Measurements from ENCODE around the gene PIAS4. TPM values are rescaled to one million over a fixed set of nuclear protein-coding genes. Genes with fewer than 3 reads are reported as not detected.
A peak's percentile ranks its signal among the peaks of the same experiment; 100 is the strongest.

Gene PIAS4
- total and polyA plus RNA-seq, 5 donors: 9.6 to 13.1 (median 12.3) TPM

DNA sequence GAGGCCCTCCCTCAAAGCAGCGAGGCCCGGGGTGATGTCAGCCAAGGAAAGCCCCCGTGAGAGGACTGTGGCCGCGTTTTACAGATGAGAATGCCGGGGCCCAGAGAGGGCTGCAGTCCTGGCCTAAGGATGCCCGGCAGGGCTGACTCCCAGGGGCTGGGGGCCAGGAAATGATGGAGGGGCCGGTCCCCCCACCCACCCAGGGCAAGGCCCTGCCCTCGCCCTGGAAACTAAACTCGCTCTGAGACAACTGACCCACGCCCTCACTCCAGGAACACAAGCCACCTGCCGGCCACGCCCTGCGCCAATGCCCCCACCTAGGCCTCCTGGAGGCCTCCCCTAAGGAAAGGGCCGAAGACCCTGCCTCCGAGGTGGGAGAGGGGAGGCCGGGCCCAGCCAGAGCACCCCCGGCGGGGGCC, 51.9 kb downstream of the PIAS4 start:
- ATAC-seq (no peak), DNase-seq (peak in 1 of 3 donors; percentile 71)
- peak overlapping the region; percentile 94 for H3K27ac ChIP-seq (ENCODE audit: low read length)
- intact Hi-C loops (cut with DNase I): no loop called here
- 45% methylated on average over 19 of the region's 19 CpGs for WGBS
- no peak overlapping the region for H3K4me3 ChIP-seq (ENCODE audit: low read length)
- H3K9me3 ChIP-seq (ENCODE audit: control insufficient read depth, low read length): no peaks in the 10 kb centered on the region
- H3K27me3 ChIP-seq (ENCODE audit: control insufficient read depth, insufficient read depth): no peaks in the 10 kb centered on the region
- H3K4me1 ChIP-seq (ENCODE audit: control insufficient read depth, insufficient read depth, low read length): peaks cover 23% of the 10 kb centered on the region

DNA sequence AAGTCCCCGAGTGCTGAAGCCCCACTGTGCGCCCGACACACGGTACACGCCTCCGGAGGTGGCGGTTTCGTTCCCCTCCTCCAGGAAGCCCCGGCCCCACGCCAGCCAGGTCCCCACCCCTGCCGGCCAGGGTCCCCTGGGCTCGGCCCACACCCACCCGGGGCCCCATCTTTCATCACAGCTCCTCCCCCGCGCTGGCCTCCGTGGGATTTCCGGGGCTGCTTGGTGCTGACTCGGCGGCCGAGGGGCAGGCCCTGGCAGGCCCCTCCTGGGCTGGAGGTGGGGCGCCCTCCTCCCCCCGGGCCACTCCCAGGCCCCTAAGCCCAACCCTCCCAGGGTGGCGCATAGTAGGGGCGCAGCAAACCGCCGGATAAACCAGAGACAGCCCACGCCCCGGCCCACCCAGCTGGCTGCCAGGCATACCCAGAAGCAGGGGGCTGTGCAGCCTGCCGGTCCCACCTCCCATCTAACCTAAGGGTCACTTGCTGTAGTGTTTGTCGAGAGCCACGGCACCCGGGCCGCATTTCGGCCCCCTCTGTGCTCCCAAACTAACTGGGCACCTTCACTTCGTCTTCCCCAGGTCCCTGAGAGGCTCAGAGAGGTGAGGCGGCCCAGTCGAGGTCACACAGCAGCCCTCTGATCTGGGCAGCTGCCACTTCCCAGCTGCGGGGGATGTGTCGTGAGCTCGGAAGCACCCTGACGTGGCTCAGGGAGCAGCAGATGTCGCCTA, 52.5 kb downstream of the PIAS4 start:
- Histone ChIP-seq H3K27me3 (ENCODE audit: control insufficient read depth, insufficient read depth) (no peaks in the 10 kb centered on the region), H3K4me3 (ENCODE audit: low read length) (no peak overlapping the region), H3K27ac (ENCODE audit: low read length) (peak overlapping the region; percentile 94), H3K9me3 (ENCODE audit: control insufficient read depth, low read length) (no peaks in the 10 kb centered on the region), H3K4me1 (ENCODE audit: control insufficient read depth, insufficient read depth, low read length) (peaks cover 23% of the 10 kb centered on the region)
- 51% methylated on average over 42 of the region's 42 CpGs for WGBS
- DNase-seq: peak; percentile 84 to 90 (median 90)
- ATAC-seq: peak; percentile 12 to 15
- intact Hi-C loops (cut with DNase I): no loop called here

DNA sequence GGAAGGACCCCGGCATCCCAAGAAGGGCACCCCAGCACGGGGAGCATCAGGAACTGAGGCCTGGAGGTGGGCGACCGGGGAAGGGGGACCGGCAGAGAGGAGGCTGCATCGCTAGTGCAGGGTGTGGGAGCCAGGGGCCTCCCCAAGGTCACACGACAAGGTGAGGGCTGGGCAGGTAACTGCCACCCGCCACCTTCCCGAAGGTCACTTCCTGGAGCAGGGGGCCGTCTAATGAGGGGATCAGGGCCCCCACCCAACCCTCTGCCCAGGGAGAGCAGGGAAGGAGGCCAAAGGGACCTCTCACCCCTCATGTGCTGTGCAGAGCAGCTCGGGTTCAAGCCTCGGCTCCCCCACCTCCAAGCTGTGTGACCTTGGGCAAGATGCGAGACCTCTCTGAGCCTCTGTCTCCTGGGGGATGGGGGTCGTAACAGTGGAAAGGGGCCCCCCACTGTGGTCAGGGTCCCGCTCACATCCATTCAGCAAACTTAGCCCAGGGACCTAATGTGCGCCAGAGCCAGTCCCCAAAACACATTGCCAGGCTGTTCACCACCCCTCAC, 53.2 kb downstream of the PIAS4 start:
- DNase-seq: peak in 2 of 3 donors; percentile 67 to 69
- H3K4me1 ChIP-seq (ENCODE audit: control insufficient read depth, insufficient read depth, low read length): peaks cover 23% of the 10 kb centered on the region
- intact Hi-C loops (cut with DNase I): no loop called here

DNA sequence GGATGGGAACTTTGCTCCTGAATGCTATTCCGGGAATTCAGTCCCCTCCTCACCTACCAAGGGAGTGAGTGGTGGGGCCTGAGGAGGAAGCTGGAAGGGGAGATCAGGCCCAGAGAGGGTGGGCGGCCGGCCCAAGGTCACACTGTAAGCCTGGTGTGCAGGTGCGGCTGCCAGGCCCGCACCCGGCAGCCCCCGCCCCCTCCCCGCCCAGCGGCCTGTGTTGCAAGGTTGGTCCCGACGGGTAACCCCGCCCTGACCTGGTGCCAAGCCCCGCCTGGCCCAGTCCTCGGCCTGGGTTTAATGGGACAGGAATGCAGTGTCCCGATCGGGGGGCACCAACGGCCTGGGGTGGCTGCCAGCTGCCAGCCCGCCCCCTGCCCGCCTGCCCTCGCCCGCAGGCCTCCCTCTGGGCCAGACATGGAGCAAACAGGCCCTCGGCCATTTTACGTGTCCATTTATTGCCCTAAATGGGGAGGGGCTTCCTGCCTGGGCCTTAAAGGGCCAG, 53.7 kb downstream of the PIAS4 start:
- peak overlapping the region; percentile 30 for H3K4me3 ChIP-seq (ENCODE audit: low read length)
- H3K4me1 ChIP-seq (ENCODE audit: control insufficient read depth, insufficient read depth, low read length): peaks cover 23% of the 10 kb centered on the region
- DNase-seq: peak; percentile 85 to 93 (median 93)
- no peaks in the 10 kb centered on the region for H3K9me3 ChIP-seq (ENCODE audit: control insufficient read depth, low read length)
- 20% methylated on average over 23 of the region's 23 CpGs for WGBS
- intact Hi-C loops (cut with DNase I): no loop called here
- H3K27me3 ChIP-seq (ENCODE audit: control insufficient read depth, insufficient read depth): no peaks in the 10 kb centered on the region
- peak; percentile 10 to 12 for ATAC-seq
- peak overlapping the region; percentile 94 for H3K27ac ChIP-seq (ENCODE audit: low read length)

More for the DNA sequence above, 53.2 kb downstream of the PIAS4 start:
- Histone ChIP-seq H3K4me3 (ENCODE audit: low read length) (peak overlapping the region; percentile 30), H3K27me3 (ENCODE audit: control insufficient read depth, insufficient read depth) (no peaks in the 10 kb centered on the region), H3K9me3 (ENCODE audit: control insufficient read depth, low read length) (no peaks in the 10 kb centered on the region), H3K27ac (ENCODE audit: low read length) (peak overlapping the region; percentile 94)
- ATAC-seq: no peak
- WGBS: 74% methylated on average over 16 of the region's 16 CpGs

DNA sequence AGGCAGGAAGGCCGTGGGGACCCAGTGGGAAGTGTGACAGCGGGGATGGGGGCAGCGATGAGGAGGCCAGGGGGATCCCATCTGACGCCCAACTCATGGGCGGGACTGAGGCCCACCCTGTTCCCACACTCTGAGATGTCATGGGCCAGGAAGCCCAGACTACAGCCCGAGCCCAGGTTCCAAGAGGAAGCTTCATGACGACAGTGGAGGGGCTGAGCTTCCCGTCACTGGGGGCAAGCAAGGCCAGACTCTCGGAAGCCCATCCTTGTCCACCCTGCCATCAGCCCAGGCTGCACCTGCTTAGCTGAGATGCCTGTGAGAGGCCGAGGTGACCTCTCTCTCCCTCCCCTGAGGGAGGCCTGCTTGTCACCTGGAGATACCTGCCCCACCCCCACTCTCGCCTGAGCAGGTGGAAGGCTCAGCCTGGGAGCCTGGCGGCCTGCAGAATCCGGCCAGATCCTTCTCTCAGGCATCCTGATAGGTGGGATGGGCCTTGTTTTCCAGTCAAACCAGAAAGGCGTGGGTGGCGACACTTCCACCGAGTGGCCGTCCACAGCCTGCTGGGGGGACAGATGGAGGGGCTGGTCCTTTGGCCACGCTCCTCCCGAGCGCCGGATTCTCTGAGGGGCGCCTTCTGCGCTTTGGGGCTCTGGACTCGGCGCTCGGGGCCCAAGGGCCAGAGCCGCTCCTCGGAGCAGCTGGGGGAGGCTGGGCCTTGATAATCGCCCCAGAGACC, 54.3 kb downstream of the PIAS4 start:
- intact Hi-C loops (cut with DNase I): no loop called here
- WGBS: 52% methylated on average over 29 of the region's 29 CpGs
- H3K27me3 ChIP-seq (ENCODE audit: control insufficient read depth, insufficient read depth): no peaks in the 10 kb centered on the region
- ATAC-seq (peak in 1 of 2 donors; percentile 0), DNase-seq (peak in 2 of 3 donors; percentile 68 to 70)
- peak overlapping the region; percentile 51 for H3K27ac ChIP-seq (ENCODE audit: low read length)
- H3K9me3 ChIP-seq (ENCODE audit: control insufficient read depth, low read length): no peaks in the 10 kb centered on the region
- peak overlapping the region; percentile 30 for H3K4me3 ChIP-seq (ENCODE audit: low read length)
- peaks cover 23% of the 10 kb centered on the region for H3K4me1 ChIP-seq (ENCODE audit: control insufficient read depth, insufficient read depth, low read length)

DNA sequence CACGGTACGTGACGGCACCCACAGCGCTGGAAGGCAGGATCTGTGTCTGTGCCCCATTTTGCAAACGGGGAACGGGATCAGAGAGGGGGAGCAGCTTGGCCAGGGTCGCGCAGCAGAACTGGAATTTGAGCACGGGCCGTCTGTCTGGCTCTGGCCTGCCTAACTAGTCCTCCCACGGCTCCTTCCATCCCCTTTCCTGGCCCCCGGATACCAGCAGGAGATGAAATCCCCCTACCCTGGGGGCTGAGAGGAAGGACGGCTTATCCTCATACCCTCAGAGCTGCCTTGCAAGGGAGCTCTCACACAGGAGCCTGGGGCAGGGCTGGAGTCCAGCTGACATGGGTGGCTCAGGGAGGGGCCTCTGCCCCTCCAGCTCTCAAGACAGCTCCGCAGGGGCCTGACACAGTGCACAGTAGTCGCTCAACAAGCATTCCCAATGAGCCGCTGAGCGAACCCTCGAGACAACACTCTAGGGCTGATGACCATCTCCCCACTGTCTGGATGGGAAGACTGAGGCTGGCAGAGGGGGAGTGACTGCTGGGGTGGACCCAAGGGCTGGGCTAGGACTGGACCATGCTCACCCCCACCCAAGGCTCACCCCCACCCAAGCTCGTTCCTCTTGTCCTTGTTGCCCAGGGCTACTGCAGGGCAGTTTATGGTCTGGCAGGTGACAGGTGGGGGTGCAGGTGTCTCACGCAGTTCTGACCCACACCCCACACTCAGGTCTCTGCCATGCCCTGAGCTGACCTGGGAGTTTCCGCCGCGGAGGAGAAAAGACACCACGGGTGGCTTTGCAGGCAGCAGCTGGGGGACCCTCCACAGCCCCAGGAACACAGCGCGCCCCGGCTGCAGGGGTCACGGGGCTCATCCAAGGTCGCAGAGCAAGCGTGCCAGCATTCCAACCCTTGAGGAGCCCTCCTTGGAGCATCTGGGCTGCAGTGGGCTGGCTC, 55.2 kb downstream of the PIAS4 start:
- Histone ChIP-seq H3K4me1 (ENCODE audit: control insufficient read depth, insufficient read depth, low read length) (peaks cover 23% of the 10 kb centered on the region), H3K27ac (ENCODE audit: low read length) (peak overlapping the region; percentile 22), H3K9me3 (ENCODE audit: control insufficient read depth, low read length) (no peaks in the 10 kb centered on the region), H3K27me3 (ENCODE audit: control insufficient read depth, insufficient read depth) (no peaks in the 10 kb centered on the region), H3K4me3 (ENCODE audit: low read length) (no peak overlapping the region)
- intact Hi-C loops (cut with DNase I): no loop called here
- DNase-seq (peak in 1 of 3 donors; percentile 62), ATAC-seq (no peak)
- WGBS: 59% methylated on average over 30 of the region's 30 CpGs

DNA sequence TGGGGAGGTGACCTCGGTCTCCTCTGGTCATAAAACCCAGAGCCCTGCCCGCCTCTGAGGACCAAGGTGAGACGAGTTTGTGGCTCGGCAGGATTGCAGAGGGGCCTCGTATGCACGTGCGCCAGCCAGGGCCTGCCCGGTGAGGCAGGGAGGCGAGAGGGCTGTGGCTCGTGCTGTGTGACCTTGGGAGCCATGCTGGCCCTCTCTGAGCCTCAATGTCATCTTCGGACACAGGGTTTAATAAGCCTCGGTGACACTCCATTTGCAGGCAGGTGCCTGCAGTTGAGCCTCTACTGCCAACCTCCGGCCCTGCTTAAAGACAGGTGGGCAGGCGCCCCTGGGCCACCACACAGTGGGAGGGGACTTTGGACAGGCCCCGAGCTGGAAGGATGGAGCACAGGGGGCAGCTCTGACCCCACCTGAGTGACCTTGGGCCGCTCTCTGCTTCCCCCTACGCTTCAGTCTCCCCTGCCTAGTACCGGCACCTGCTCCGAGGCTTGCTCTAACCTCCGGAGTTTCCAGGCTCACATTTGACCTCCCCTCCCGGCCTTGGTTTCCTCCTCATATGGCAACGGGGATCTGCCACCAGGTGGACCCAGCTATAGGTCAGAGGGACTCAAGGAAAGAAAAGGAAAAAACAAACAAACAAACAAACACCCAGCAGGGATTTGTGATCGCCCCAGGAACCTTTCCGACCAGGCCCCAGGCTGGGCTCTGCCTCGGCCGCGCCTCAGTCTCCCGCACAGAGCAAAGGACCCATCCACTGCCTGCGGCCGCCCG, 56.0 kb downstream of the PIAS4 start:
- H3K4me3 ChIP-seq (ENCODE audit: low read length): peak overlapping the region; percentile 86
- H3K27ac ChIP-seq (ENCODE audit: low read length): peak overlapping the region; percentile 86
- intact Hi-C loops (cut with DNase I): no loop called here
- no peak for ATAC-seq
- 43% methylated on average over 31 of the region's 31 CpGs for WGBS
- H3K27me3 ChIP-seq (ENCODE audit: control insufficient read depth, insufficient read depth): no peaks in the 10 kb centered on the region
- H3K4me1 ChIP-seq (ENCODE audit: control insufficient read depth, insufficient read depth, low read length): peaks cover 23% of the 10 kb centered on the region
- no peaks in the 10 kb centered on the region for H3K9me3 ChIP-seq (ENCODE audit: control insufficient read depth, low read length)
- DNase-seq: no peak

DNA sequence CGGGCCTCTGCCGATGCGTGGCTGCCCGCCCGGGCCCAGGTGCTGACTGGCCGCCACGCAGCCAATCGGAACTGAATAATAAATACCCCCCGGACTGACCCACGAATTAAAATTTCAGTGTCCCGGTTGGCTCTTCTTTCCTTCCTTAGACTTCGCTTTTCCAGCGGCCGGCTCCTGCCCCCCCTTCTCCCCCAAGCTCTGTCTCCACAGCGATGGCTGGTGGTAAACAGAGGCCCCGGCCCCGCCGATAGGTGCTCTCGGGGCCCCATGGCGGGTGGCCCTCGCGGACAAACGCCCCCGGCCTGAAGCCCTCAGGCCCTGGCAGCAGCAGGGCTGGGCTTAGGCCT, 56.6 kb downstream of the PIAS4 start:
- no peaks in the 10 kb centered on the region for H3K27me3 ChIP-seq (ENCODE audit: control insufficient read depth, insufficient read depth)
- H3K9me3 ChIP-seq (ENCODE audit: control insufficient read depth, low read length): no peaks in the 10 kb centered on the region
- peak overlapping the region; percentile 86 for H3K4me3 ChIP-seq (ENCODE audit: low read length)
- 5% methylated on average over 24 of the region's 24 CpGs for WGBS
- DNase-seq (peak in 1 of 3 donors; percentile 74), ATAC-seq (no peak)
- peaks cover 20% of the 10 kb centered on the region for H3K4me1 ChIP-seq (ENCODE audit: control insufficient read depth, insufficient read depth, low read length)
- intact Hi-C loops (cut with DNase I): no loop called here
- H3K27ac ChIP-seq (ENCODE audit: low read length): peak overlapping the region; percentile 86

DNA sequence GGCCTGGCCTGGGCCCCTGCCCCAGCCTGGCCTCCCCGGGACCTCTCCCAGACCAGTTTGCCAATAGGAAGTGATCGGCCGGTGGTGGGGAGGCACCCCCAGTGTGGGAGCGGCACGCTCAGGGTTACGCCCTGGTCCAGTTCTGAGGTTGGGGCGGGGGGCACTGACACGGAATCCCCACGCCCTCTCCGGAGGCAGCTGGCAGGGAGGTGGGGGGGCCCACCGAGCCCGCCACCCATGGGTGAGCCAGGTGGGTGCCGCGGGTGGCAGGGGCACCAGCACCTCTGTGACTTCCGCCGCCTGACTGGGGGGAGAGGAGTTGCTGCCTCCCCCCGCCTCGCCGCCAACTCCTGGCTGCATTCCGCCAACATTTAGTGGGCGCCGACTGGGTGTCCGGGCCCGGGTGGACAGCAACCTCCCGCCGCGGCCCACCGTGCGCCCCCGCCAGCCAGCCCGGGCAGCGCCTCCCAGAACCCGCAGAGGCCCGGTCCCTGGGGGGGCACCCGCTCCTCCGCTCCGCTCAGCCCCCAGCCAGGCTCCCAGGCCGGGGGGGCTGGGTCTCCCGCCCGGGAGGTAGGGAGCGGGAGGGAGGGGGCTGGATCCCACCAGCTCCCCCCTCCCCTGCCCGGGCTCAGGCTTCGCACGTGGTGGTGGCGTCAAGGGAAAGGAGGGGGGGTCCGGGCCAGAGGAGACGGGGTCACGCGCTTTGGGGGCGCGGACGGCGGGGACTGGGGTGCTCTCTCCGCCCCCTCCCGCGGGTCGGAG, 57.1 kb downstream of the PIAS4 start:
- peak overlapping the region; percentile 86 for H3K4me3 ChIP-seq (ENCODE audit: low read length)
- no peaks in the 10 kb centered on the region for H3K9me3 ChIP-seq (ENCODE audit: control insufficient read depth, low read length)
- H3K27ac ChIP-seq (ENCODE audit: low read length): peak overlapping the region; percentile 86
- ATAC-seq (peak; percentile 0 to 3), DNase-seq (peak; percentile 73 to 87 (median 82))
- intact Hi-C loops (cut with DNase I): no loop called here
- H3K27me3 ChIP-seq (ENCODE audit: control insufficient read depth, insufficient read depth): no peaks in the 10 kb centered on the region
- WGBS: under 1% methylated on average over 57 of the region's 57 CpGs
- peaks cover 15% of the 10 kb centered on the region for H3K4me1 ChIP-seq (ENCODE audit: control insufficient read depth, insufficient read depth, low read length)

All from right cardiac atrium (tissue), 5 donors.